Neuronal stem cell (in vitro differentiated cells): ENCODE results near the gene TMEM9B.

Experiments
- DNase-seq: peaks from one replicate; pipeline ENCODE4 v3.0.0-alpha.2; 2013; ENCODE audit warnings: low spot score
- H2AFZ ChIP-seq: one replicate; pipeline ENCODE4 v1.6.1; 2013; ENCODE audit warnings: mild to moderate bottlenecking, low read length, inconsistent platforms
- H2AK5ac ChIP-seq: 2 replicates; pipeline ENCODE4 v1.6.1; 2013; ENCODE audit warnings: low read depth, mild to moderate bottlenecking, inconsistent platforms, low read length, moderate library complexity, mixed read lengths
- H2BK120ac ChIP-seq: 2 replicates; pipeline ENCODE4 v1.6.1; 2013; ENCODE audit warnings: low read depth, mild to moderate bottlenecking, inconsistent platforms, low read length, moderate library complexity, mixed read lengths
- H2BK12ac ChIP-seq: one replicate; pipeline ENCODE4 v1.6.1; 2013; ENCODE audit warnings: low read length, inconsistent platforms
- H2BK15ac ChIP-seq: 2 replicates; pipeline ENCODE4 v1.6.1; 2013; ENCODE audit warnings: mild to moderate bottlenecking, low read length, inconsistent platforms, mixed read lengths
- H2BK5ac ChIP-seq: one replicate; pipeline ENCODE4 v1.6.1; 2013; ENCODE audit warnings: inconsistent platforms, mild to moderate bottlenecking, low read length, moderate library complexity
- H3K14ac ChIP-seq: one replicate; pipeline ENCODE4 v1.6.1; 2013; ENCODE audit warnings: low read length, inconsistent platforms
- H3K18ac ChIP-seq: 2 replicates; pipeline ENCODE4 v1.6.1; 2013; ENCODE audit warnings: low read length, inconsistent platforms
- H3K23ac ChIP-seq: 2 replicates; pipeline ENCODE4 v1.6.1; 2013; ENCODE audit warnings: low read depth, mild to moderate bottlenecking, mixed read lengths, low read length, inconsistent platforms; ENCODE audit not compliant: poor library complexity
- H3K27ac ChIP-seq: replicated peaks from 3 replicates; pipeline ENCODE4 v1.5.1; 2013; ENCODE audit warnings: low read length, inconsistent platforms
- H3K27me3 ChIP-seq, 3 experiments: 2 replicates each; pipeline ENCODE4 v1.6.1; 2013; ENCODE audit warnings: low read length in 3 of 3, mild to moderate bottlenecking in 2 of 3, inconsistent platforms in 1 of 3, low read depth in 1 of 3, mixed read lengths in 1 of 3, moderate library complexity in 1 of 3; ENCODE audit not compliant: control insufficient read depth in 3 of 3, insufficient read depth in 3 of 3
- H3K36me3 ChIP-seq, 2 donors: replicated peaks in 1 of 2; 2 replicates each; pipeline ENCODE4 v1.6.1; 2013; ENCODE audit warnings: low read length in 2 of 2; ENCODE audit not compliant: control insufficient read depth in 2 of 2, insufficient read depth in 2 of 2
- H3K4ac ChIP-seq: 2 replicates; pipeline ENCODE4 v1.6.1; 2013; ENCODE audit warnings: inconsistent platforms, mild to moderate bottlenecking, low read length, moderate library complexity
- H3K4me1 ChIP-seq, 2 donors: 1 replicate in 1 of 2; 2 replicates in 1 of 2; pipeline ENCODE4 v1.6.1; 2013; ENCODE audit warnings: low read length in 2 of 2, low read depth in 1 of 2; ENCODE audit not compliant: control insufficient read depth in 2 of 2, insufficient read depth in 1 of 2
- H3K4me2 ChIP-seq: one replicate; pipeline ENCODE4 v1.6.1; 2013; ENCODE audit warnings: mild to moderate bottlenecking, low read length, inconsistent platforms; ENCODE audit not compliant: insufficient read depth, poor library complexity, severe bottlenecking
- H3K4me3 ChIP-seq, 2 donors: 2 replicates each; pipeline ENCODE4 v1.5.1; 2013; ENCODE audit warnings: low read length in 2 of 2, mild to moderate bottlenecking in 2 of 2, inconsistent platforms in 1 of 2, moderate library complexity in 1 of 2
- H3K79me1 ChIP-seq: one replicate; pipeline ENCODE4 v1.6.1; 2013; ENCODE audit warnings: low read depth, mild to moderate bottlenecking, inconsistent platforms, low read length, moderate library complexity
- H3K9ac ChIP-seq: one replicate; pipeline ENCODE4 v1.6.1; 2013; ENCODE audit warnings: mild to moderate bottlenecking, low read depth, low read length, inconsistent platforms; ENCODE audit not compliant: poor library complexity
- H3K9me3 ChIP-seq, 2 donors: replicated peaks in 1 of 2; 2 replicates each; pipeline versions ENCODE3 to v1.6.1; 2013; ENCODE audit warnings: low read length in 2 of 2, mild to moderate bottlenecking in 2 of 2, inconsistent platforms in 1 of 2, low read depth in 1 of 2, mixed read lengths in 1 of 2, moderate library complexity in 1 of 2; ENCODE audit not compliant: control insufficient read depth in 2 of 2, insufficient read depth in 1 of 2
- H4K8ac ChIP-seq: one replicate; pipeline ENCODE4 v1.6.1; 2013; ENCODE audit warnings: low read depth, mild to moderate bottlenecking, inconsistent platforms, low read length, moderate library complexity
- H4K91ac ChIP-seq: one replicate; pipeline ENCODE4 v1.6.1; 2013; ENCODE audit warnings: low read length, low read depth, mild to moderate bottlenecking, inconsistent platforms; ENCODE audit not compliant: poor library complexity
- WGBS, 2 donors: extraction: QIAGEN DNeasy Blood & Tissue Kit; methylation state at CpG; one replicate each; pipeline ENCODE4 v1.1.7; 2013; ENCODE audit warnings: missing lambda C conversion rate in 2 of 2, mixed read lengths in 1 of 2; ENCODE audit not compliant: insufficient read length in 2 of 2, insufficient replicate concordance in 1 of 2; ENCODE audit errors: extremely low coverage in 2 of 2; 5-methylcytosine and 5-hydroxymethylcytosine counted together

TMEM9B gene

GRCh38 chr11:8925711-8926110, 38.5 kb downstream of the TMEM9B start:
- Histone ChIP-seq H3K27ac (no peak overlapping the region), H3K36me3 (peaks cover 10 to 33% of the 10 kb centered on the region in 2 donors), H2BK15ac (no peak overlapping the region), H3K9ac (no peak overlapping the region), H2AK5ac (no peak overlapping the region), H4K8ac (no peak overlapping the region), H3K9me3 (no peaks in the 10 kb centered on the region), H3K18ac (peak overlapping the region; percentile 54), H2BK12ac (no peak overlapping the region), H2BK120ac (no peak overlapping the region), H3K23ac (no peak overlapping the region), H3K4me1 (peaks cover 0 to 2% of the 10 kb centered on the region in 2 donors), H2BK5ac (no peak overlapping the region), H3K4ac (no peak overlapping the region), H3K4me3 (no peak overlapping the region), H2AFZ (no peak overlapping the region), H3K27me3 (no peaks in the 10 kb centered on the region), H3K4me2 (no peak overlapping the region), H3K14ac (no peak overlapping the region), H4K91ac (no peak overlapping the region), H3K79me1 (no peaks in the 10 kb centered on the region)
- DNase-seq = no peak
- WGBS, 2 donors = no CpG with 5 or more reads among the region's 5 CpGs

- H3K9ac ChIP-seq = no peak overlapping the region
- no peak overlapping the region for H3K4me2 ChIP-seq
- H3K18ac ChIP-seq = no peak overlapping the region
- WGBS, 2 donors = no CpG with 5 or more reads among the region's 5 CpGs
- no peaks in the 10 kb centered on the region for H3K27me3 ChIP-seq
- H2BK5ac ChIP-seq = no peak overlapping the region
- no peak overlapping the region for H4K91ac ChIP-seq
- H2BK120ac ChIP-seq = no peak overlapping the region
- H2AK5ac ChIP-seq = no peak overlapping the region
- H4K8ac ChIP-seq = no peak overlapping the region
- no peak overlapping the region for H3K27ac ChIP-seq
- H3K4me1 ChIP-seq = peaks cover 0 to 8% of the 10 kb centered on the region in 2 donors
- H2AFZ ChIP-seq = no peak overlapping the region
- H3K9me3 ChIP-seq = no peaks in the 10 kb centered on the region
- H3K4me3 ChIP-seq = no peak overlapping the region
- H3K14ac ChIP-seq = no peak overlapping the region
- no peak overlapping the region for H2BK12ac ChIP-seq
- H2BK15ac ChIP-seq = no peak overlapping the region
- no peaks in the 10 kb centered on the region for H3K79me1 ChIP-seq
- H3K23ac ChIP-seq = no peak overlapping the region
- H3K4ac ChIP-seq = no peak overlapping the region
- DNase-seq = no peak
- peaks cover 25 to 61% of the 10 kb centered on the region in 2 donors for H3K36me3 ChIP-seq
Observed at GRCh38 chr11:8922691-8923090, 41.6 kb downstream of the TMEM9B start.

- no peak overlapping the region for H2BK15ac ChIP-seq
- no peaks in the 10 kb centered on the region for H3K27me3 ChIP-seq
- WGBS, 2 donors = no CpG with 5 or more reads among the region's 5 CpGs
- peaks cover 17 to 18% of the 10 kb centered on the region in 2 donors for H3K4me1 ChIP-seq
- no peak overlapping the region for H2BK12ac ChIP-seq
- H3K36me3 ChIP-seq = peaks cover 19 to 90% of the 10 kb centered on the region in 2 donors
- no peak overlapping the region for H2AFZ ChIP-seq
- H3K4me3 ChIP-seq = no peak overlapping the region
- H3K9me3 ChIP-seq = no peaks in the 10 kb centered on the region
- H2BK120ac ChIP-seq = no peak overlapping the region
- no peak overlapping the region for H4K8ac ChIP-seq
- peak overlapping the region; percentile 88 for H3K27ac ChIP-seq
- H2AK5ac ChIP-seq = no peak overlapping the region
- no peaks in the 10 kb centered on the region for H3K79me1 ChIP-seq
- H3K9ac ChIP-seq = no peak overlapping the region
- no peak overlapping the region for H3K18ac ChIP-seq
- no peak overlapping the region for H3K4ac ChIP-seq
- no peak overlapping the region for H2BK5ac ChIP-seq
- H3K23ac ChIP-seq = no peak overlapping the region
- peak; percentile 57 for DNase-seq
- no peak overlapping the region for H3K14ac ChIP-seq
- no peak overlapping the region for H3K4me2 ChIP-seq
- H4K91ac ChIP-seq = no peak overlapping the region
Observed at GRCh38 chr11:8917157-8917825, 47.0 kb downstream of the TMEM9B start.

GRCh38 chr11:8914661-8915018, 49.6 kb downstream of the TMEM9B start:
- no peak overlapping the region for H3K9ac ChIP-seq
- WGBS, 2 donors = no CpG with 5 or more reads among the region's 4 CpGs
- H3K18ac ChIP-seq = no peak overlapping the region
- no peak overlapping the region for H2BK120ac ChIP-seq
- no peak overlapping the region for H3K4ac ChIP-seq
- no peak overlapping the region for H2AFZ ChIP-seq
- no peaks in the 10 kb centered on the region for H3K79me1 ChIP-seq
- no peak overlapping the region for H3K27ac ChIP-seq
- no peak overlapping the region for H3K4me3 ChIP-seq
- H3K14ac ChIP-seq = no peak overlapping the region
- no peak overlapping the region for H2AK5ac ChIP-seq
- no peak overlapping the region for H3K23ac ChIP-seq
- no peak overlapping the region for H4K8ac ChIP-seq
- no peak overlapping the region for H2BK5ac ChIP-seq
- peaks cover 0 to 5% (median 0%) of the 10 kb centered on the region in 3 experiments for H3K27me3 ChIP-seq
- no peaks in the 10 kb centered on the region for H3K9me3 ChIP-seq
- peaks cover 21 to 24% of the 10 kb centered on the region in 2 donors for H3K4me1 ChIP-seq
- H4K91ac ChIP-seq = no peak overlapping the region
- no peak overlapping the region for H3K4me2 ChIP-seq
- H2BK15ac ChIP-seq = no peak overlapping the region
- no peak for DNase-seq
- H2BK12ac ChIP-seq = no peak overlapping the region
- peaks cover 11 to 64% of the 10 kb centered on the region in 2 donors for H3K36me3 ChIP-seq
